GM12878 (cell line): Measurements from ENCODE around the gene CABLES1. TPM values are rescaled to one million over a fixed set of nuclear protein-coding genes. Genes with fewer than 3 reads are reported as not detected.

Source experiments
- ATAC-seq: fragments of 200-7000 bp; cut with Tn5 transposase; 3 replicates; pipeline ENCODE4 v1.9.1; 2020; ENCODE audit warnings: mild to moderate bottlenecking, moderate library complexity
- BruUV-seq: library from RNA; stranded (reverse); fragments of 400-500 nt; replicated peaks from 2 replicates; lab custom pipeline; 2021; lab: Mats Ljungman, UMichigan
- CTCF ChIA-PET: fragments of 300-600 bp; sonication (Branson Sonifier 250); formaldehyde crosslinking; extraction: SDS; loops from one replicate; lab custom pipeline; 2021; ENCODE audit warnings: inconsistent platforms; lab: Yijun Ruan, JAX
- POLR2A ChIA-PET: fragments of 350-600 bp; formaldehyde crosslinking; extraction: SDS; loops from one replicate; lab custom pipeline; 2021; ENCODE audit warnings: inconsistent platforms; lab: Charles Lee
- RAD21 ChIA-PET: fragments of 300-600 bp; sonication (Branson Sonifier 250); formaldehyde crosslinking; loops from one replicate; lab custom pipeline; 2023; ENCODE audit warnings: antibody characterized with exemption; ENCODE audit not compliant: unreplicated experiment; lab: Charles Lee
- SMC1A ChIA-PET: fragments of 300-600 bp; sonication (Branson Sonifier 250); formaldehyde crosslinking; loops from one replicate; lab custom pipeline; 2023; ENCODE audit not compliant: unreplicated experiment, uncharacterized antibody; lab: Charles Lee
- DNase-seq: peaks from one replicate; pipeline ENCODE4 v3.0.0-alpha.2; 2011; ENCODE audit warnings: low read depth, low spot score
- FAIRE-seq: peaks from 3 replicates; lab custom pipeline; 2011; peaks lifted over from hg19 to GRCh38; lab: Jason Lieb, UNC
- H2AFZ ChIP-seq: 2 replicates; pipeline ENCODE4 v1.6.0; 2011; ENCODE audit warnings: low read depth, low read length, control low read depth; ENCODE audit not compliant: control insufficient read depth
- H3K27ac ChIP-seq: 2 replicates; pipeline ENCODE4 v1.5.1; 2011; ENCODE audit warnings: control low read depth; ENCODE audit not compliant: control insufficient read depth, insufficient read depth
- H3K27me3 ChIP-seq, 2 experiments: replicated peaks in 1 of 2; 2 replicates each; pipeline versions ENCODE4 v1.6.0 to v1.6.1; 2011; ENCODE audit warnings: low read length in 1 of 2; ENCODE audit not compliant: control insufficient read depth in 2 of 2, insufficient read depth in 2 of 2
- H3K36me3 ChIP-seq, 2 experiments: 2 replicates each; pipeline ENCODE4 v1.5.1; 2011; ENCODE audit warnings: low read length in 1 of 2; ENCODE audit not compliant: control insufficient read depth in 2 of 2, insufficient read depth in 2 of 2
- H3K4me1 ChIP-seq: 2 replicates; pipeline ENCODE4 v1.6.1; 2011; ENCODE audit warnings: mild to moderate bottlenecking, low read length, moderate library complexity, mixed read lengths; ENCODE audit not compliant: control insufficient read depth, insufficient read depth
- H3K4me2 ChIP-seq: 2 replicates; pipeline ENCODE4 v1.6.0; 2011; ENCODE audit warnings: control low read depth; ENCODE audit not compliant: control insufficient read depth, insufficient read depth
- H3K4me3 ChIP-seq: fragments of 200-600 bp; sonication (generic); 2 replicates; pipeline ENCODE4 v1.5.1; 2016
- H3K79me2 ChIP-seq: 2 replicates; pipeline ENCODE4 v1.6.0; 2011; ENCODE audit warnings: low read length; ENCODE audit not compliant: control insufficient read depth, insufficient read depth
- H3K9ac ChIP-seq: 2 replicates; pipeline ENCODE4 v1.8.0; 2011; ENCODE audit warnings: low read length, control low read depth, mixed read lengths; ENCODE audit not compliant: control insufficient read depth, insufficient read depth
- H3K9me3 ChIP-seq: replicated peaks from 3 replicates; pipeline ENCODE4 v1.5.1; 2011; ENCODE audit warnings: mild to moderate bottlenecking, low read length; ENCODE audit not compliant: control insufficient read depth, insufficient read depth
- H4K20me1 ChIP-seq: 2 replicates; pipeline ENCODE4 v1.6.0; 2011; ENCODE audit not compliant: control insufficient read depth, insufficient read depth
- BHLHE40 ChIP-seq, 2 experiments: fragments of 450-650 bp in 1 of 2; IDR thresholded peaks; 2 replicates each; pipeline ENCODE4 v1.6.1; 2011 to 2017; ENCODE audit warnings: low read depth in 2 of 2, borderline replicate concordance in 1 of 2, improper control_type of control experiment in 1 of 2, low read length in 1 of 2, mild to moderate bottlenecking in 1 of 2
- CTCF ChIP-seq, 3 experiments: IDR thresholded peaks in 2 of 3; conservative IDR thresholded peaks in 1 of 3; 2 replicates each; pipeline ENCODE4 v1.5.1; 2011; ENCODE audit warnings: low read depth in 3 of 3, low read length in 3 of 3, mild to moderate bottlenecking in 3 of 3, control low read depth in 2 of 3, moderate library complexity in 2 of 3, inconsistent platforms in 1 of 3, mixed read lengths in 1 of 3; ENCODE audit not compliant: control insufficient read depth in 2 of 3, insufficient read depth in 1 of 3; ENCODE audit errors: extremely low read depth in 1 of 3
- ETV6 ChIP-seq, 2 experiments: fragments of 450-650 bp in 1 of 2; IDR thresholded peaks in 1 of 2; conservative IDR thresholded peaks in 1 of 2; 2 replicates each; pipeline ENCODE4 v1.6.1; 2014; ENCODE audit warnings: antibody characterized with exemption in 1 of 2, borderline replicate concordance in 1 of 2, low read depth in 1 of 2, mild to moderate bottlenecking in 1 of 2, moderate library complexity in 1 of 2
- HCFC1 ChIP-seq: fragments of 150-350 bp; IDR thresholded peaks from 2 replicates; pipeline ENCODE4 v1.6.1; 2014; ENCODE audit warnings: low read length
- HDAC2 ChIP-seq: fragments of 200-600 bp; sonication (generic); IDR thresholded peaks from 2 replicates; pipeline ENCODE4 v1.6.1; 2017
- HDGF ChIP-seq: fragments of 450-650 bp; IDR thresholded peaks from 2 replicates; pipeline ENCODE4 v1.6.1; 2016; ENCODE audit warnings: antibody characterized with exemption
- MXI1 ChIP-seq: fragments of 150-350 bp; IDR thresholded peaks from 2 replicates; pipeline ENCODE4 v1.6.1; 2011; ENCODE audit warnings: low read depth, mild to moderate bottlenecking, inconsistent platforms, low read length, improper control_type of control experiment
- NFIC ChIP-seq: IDR thresholded peaks from 2 replicates; pipeline ENCODE4 v1.6.1; 2012; ENCODE audit warnings: low read depth, mild to moderate bottlenecking, inconsistent platforms, low read length, moderate library complexity
- NR2C1 ChIP-seq: fragments of 450-650 bp; IDR thresholded peaks from 2 replicates; pipeline ENCODE4 v1.6.1; 2017; ENCODE audit warnings: antibody characterized with exemption, mild to moderate bottlenecking, moderate library complexity
- PAX5 ChIP-seq: IDR thresholded peaks from 2 replicates; pipeline ENCODE4 v1.6.1; 2011; ENCODE audit warnings: low read depth, low read length, borderline replicate concordance
- PAX8 ChIP-seq: fragments of 450-650 bp; IDR thresholded peaks from 2 replicates; pipeline ENCODE4 v1.6.1; 2017; ENCODE audit warnings: mild to moderate bottlenecking, moderate library complexity
- RUNX3 ChIP-seq: IDR thresholded peaks from 2 replicates; pipeline ENCODE4 v1.6.1; 2012; ENCODE audit warnings: low read length, inconsistent platforms
- SP1 ChIP-seq: IDR thresholded peaks from one replicate; pipeline ENCODE4 v1.6.1; 2011; ENCODE audit warnings: low read depth, low read length
- STAT1 ChIP-seq: fragments of 450-650 bp; conservative IDR thresholded peaks from 2 replicates; pipeline ENCODE4 v1.6.1; 2014; ENCODE audit warnings: antibody characterized with exemption, mild to moderate bottlenecking
- SUPT20H ChIP-seq: IDR thresholded peaks from 2 replicates; pipeline ENCODE4 v1.6.1; 2011; ENCODE audit warnings: low read depth, mild to moderate bottlenecking, low read length, moderate library complexity, borderline replicate concordance; ENCODE audit not compliant: control insufficient read depth
- WGBS: methylation state at CpG from one replicate; pipeline ENCODE4 v1.1.6; 2016; ENCODE audit warnings: low lambda C conversion rate; ENCODE audit not compliant: insufficient replicate concordance, insufficient coverage; ENCODE audit errors: missing lambda C conversion rate; 5-methylcytosine and 5-hydroxymethylcytosine counted together
- in situ Hi-C: fragments of 300-500 bp; cut with MboI; formaldehyde crosslinking; loops from 9 replicates; pipeline ENCODE4 v1.14.3; 2018; ENCODE audit warnings: mixed read lengths
- intact Hi-C: fragments of 100-400 bp; cut with micrococcal nuclease; formaldehyde crosslinking; loops from one replicate; pipeline ENCODE4 v1.14.2; 2022; ENCODE audit not compliant: unreplicated experiment
- polyA plus RNA-seq, 11 experiments: library from polyadenylated mRNA; depleted of rRNA in 4 of 11; unstranded in 6 of 11; stranded (reverse) in 5 of 11; fragments of >200 nt; fragmentation: Nextera tagmentation in 4 of 11; fragmentation: Illumina TruSeq in 1 of 11; extraction: Ambion mirVana in 4 of 11; extraction: Trizol in 1 of 11; gene quantifications; 1 replicate in 1 of 11; 2 replicates in 10 of 11; pipeline versions ENCODE4 v1.2.1 to v1.2.3, GENCODE V29; 2011 to 2016; ENCODE audit warnings: inconsistent platforms in 2 of 11, missing spikeins in 2 of 11, low read depth in 1 of 11
- total RNA-seq, 4 experiments: library from RNA; depleted of rRNA in 3 of 4; stranded (reverse); fragments of >200 nt in 3 of 4; fragmentation: Illumina TruSeq in 1 of 4; extraction: Trizol in 1 of 4; gene quantifications; 2 replicates each; pipeline versions ENCODE4 v1.2.1 to v1.2.3, GENCODE V29; 2013 to 2021

CABLES1 gene
- total and polyA plus RNA-seq, 10 of the 15 experiments (the other 5 are each of a cell fraction or from before 2014, with no cell fraction given), result 2.9 to 27.2 (median 8.2) TPM

DNA sequence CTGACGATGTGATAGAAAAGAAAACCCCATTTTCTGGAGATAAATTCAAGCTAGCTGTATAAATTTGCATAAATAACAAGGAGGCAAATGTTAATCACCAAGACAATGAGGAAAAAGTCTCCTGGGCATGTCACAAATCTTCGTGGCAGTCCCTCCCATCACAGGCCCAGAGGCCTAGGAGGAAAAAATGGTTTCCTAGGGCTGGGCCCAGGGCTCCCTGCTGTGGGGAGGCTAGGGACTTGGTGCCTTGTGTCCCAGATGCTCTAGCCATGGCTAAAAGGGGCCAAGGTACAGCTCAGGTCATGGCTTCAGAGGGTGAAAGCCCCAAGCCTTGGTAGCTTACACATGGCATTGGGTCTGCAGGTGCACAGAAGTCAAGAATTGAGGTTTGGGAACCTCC, 134.6 kb downstream of the CABLES1 start:
- in situ Hi-C loops (no loop called here), intact Hi-C loops (no loop called here)
- no peak overlapping the region for H2AFZ ChIP-seq
- H3K79me2 ChIP-seq, result no peaks in the 10 kb centered on the region
- BruUV-seq, result no TSS peak
- DNase-seq (no peak), FAIRE-seq (no peak), ATAC-seq (no peak)
- TF ChIP-seq HCFC1, result no peak
- 69% methylated on average over 2 of the region's 2 CpGs for WGBS
- H3K36me3 ChIP-seq, result no peaks in the 10 kb centered on the region; a peak in 1 of 4 replicates
- peaks cover 19% of the 10 kb centered on the region for H3K9me3 ChIP-seq
- H3K4me2 ChIP-seq, result no peak overlapping the region
- no peak overlapping the region for H3K27ac ChIP-seq
- ChIA-PET CTCF (no interaction called here), POLR2A (no interaction called here), RAD21 (no interaction called here), SMC1A (interaction anchor here (1.6 kb wide), 1 partner anchor 9 kb away, joined by 7 read pairs; no protein-coding TSS in a partner anchor)
- no peaks in the 10 kb centered on the region for H4K20me1 ChIP-seq
- H3K27me3 ChIP-seq, result no peaks in the 10 kb centered on the region
- peaks cover 14% of the 10 kb centered on the region for H3K4me1 ChIP-seq
- H3K9ac ChIP-seq, result no peak overlapping the region
- no peak overlapping the region for H3K4me3 ChIP-seq

- CTCF ChIA-PET, result interaction anchor here (1.1 kb wide), 1 partner anchor 58 kb away, joined by 3 read pairs; no protein-coding TSS in a partner anchor
- no TSS peak for BruUV-seq
- no peak for DNase-seq
- Histone ChIP-seq H4K20me1 (no peaks in the 10 kb centered on the region), H3K4me2 (no peak overlapping the region), H3K36me3 (no peaks in the 10 kb centered on the region; a peak in 1 of 4 replicates), H3K79me2 (no peaks in the 10 kb centered on the region), H3K27ac (no peak overlapping the region), H3K27me3 (no peaks in the 10 kb centered on the region), H3K9ac (no peak overlapping the region), H3K4me1 (peaks cover 14% of the 10 kb centered on the region), H2AFZ (no peak overlapping the region), H3K4me3 (no peak overlapping the region), H3K9me3 (peaks cover 19% of the 10 kb centered on the region)
- 58% methylated on average over 4 of the region's 4 CpGs for WGBS
- in situ Hi-C loops (no loop called here), intact Hi-C loops (no loop called here)
- no peak for ATAC-seq
- FAIRE-seq, result no peak
- POLR2A ChIA-PET, result interaction anchor here (0.6 to 1.5 kb wide), 2 partner anchors 9 to 12 kb away, joined by 3 to 4 read pairs; no protein-coding TSS in a partner anchor
- RAD21 ChIA-PET, result interaction anchor here (2.5 kb wide), 1 partner anchor 11 kb away, joined by 13 read pairs; no protein-coding TSS in a partner anchor
- SMC1A ChIA-PET, result interaction anchor here (0.5 to 3.5 kb wide), 5 partner anchors 10 to 162 kb away, joined by 3 to 23 read pairs (median 3); no protein-coding TSS in a partner anchor
- TF ChIP-seq PAX8 (no peak), BHLHE40 (IDR thresholded peaks at IDR 0.05; ENCODE audit: borderline replicate concordance in 1 of 2, low read depth in 2 of 2, low read length in 1 of 2) (no peak), STAT1 (no peak), CTCF (IDR thresholded peaks at IDR 0.05 in 2 of 3, conservative IDR thresholded peaks at IDR 0.05 in 1 of 3; ENCODE audit: control insufficient read depth in 2 of 3, extremely low read depth in 1 of 3, insufficient read depth in 1 of 3, low read depth in 3 of 3, low read length in 3 of 3) (no peak), RUNX3 (no peak), SUPT20H (no peak), HDAC2 (no peak), NFIC (no peak), SP1 (no peak), HDGF (no peak), PAX5 (no peak), NR2C1 (no peak), ETV6 (conservative IDR thresholded peaks at IDR 0.05 in 1 of 2, IDR thresholded peaks at IDR 0.05 in 1 of 2; ENCODE audit: borderline replicate concordance in 1 of 2, low read depth in 1 of 2) (no peak), MXI1 (no peak)
Observed at GRCh38 chr18:23270986-23271680, 135.8 kb downstream of the CABLES1 start.
